Measurements from ENCODE around the gene PNPLA8. TPM values are rescaled to one million over a fixed set of nuclear protein-coding genes. Genes with fewer than 3 reads are reported as not detected.
"Not testable (repeated sequence)": the region's sequence is repeated elsewhere in the genome, so short reads cannot be mapped to it uniquely, and the experiment has no call there.

PNPLA8 gene
- total RNA-seq (2014; rRNA removed; shearing (Covaris generic)), result 25.6 and 27.1 TPM in 2 replicates

- Histone ChIP-seq H3K4me3 (peak within 1 kb of the TSS; percentile 58), H3K36me3 (no peaks in the 10 kb centered on the region), H3K4me1 (replicated peaks) (peaks cover 6% of the 10 kb centered on the region), H3K27ac (peak within 1 kb of the TSS; percentile 74), H3K9me3 (replicated peaks) (no peaks in the 10 kb centered on the region), H3K27me3 (replicated peaks) (no peaks in the 10 kb centered on the region)
- DNase-seq (ENCODE audit: low read depth in 1 of 2, low spot score in 2 of 2), result peak; percentile 99
Measured at GRCh38 chr7:108525985-108526767, at the start of gene PNPLA8. Gene PNPLA8, minus strand, starts transcription at chr7:108526135. Its CDS starts 10,644 bp downstream, at chr7:108515491.

DNA sequence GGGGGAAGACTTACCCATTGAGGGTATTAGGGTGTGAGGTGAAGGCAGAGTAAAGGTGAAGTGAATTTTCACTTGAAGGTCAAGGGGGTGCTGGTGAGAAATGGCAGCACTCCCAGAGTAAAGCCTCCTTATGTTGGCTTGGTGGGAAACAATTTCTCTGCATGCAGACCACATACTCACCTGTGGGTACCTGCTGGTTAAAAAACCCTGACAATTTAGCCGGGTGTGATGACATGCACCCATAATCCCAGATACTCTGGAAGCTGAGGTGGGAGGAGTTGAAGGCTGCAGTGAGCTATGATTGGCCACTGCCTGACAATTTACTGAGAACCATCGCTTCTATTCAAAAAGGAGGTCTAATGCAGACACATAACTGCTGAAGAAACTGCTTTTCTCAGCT lies 49.2 kb upstream of the PNPLA8 start:
- H3K36me3 ChIP-seq, result peaks cover 3% of the 10 kb centered on the region
- H3K4me3 ChIP-seq, result no peak overlapping the region
- no peaks in the 10 kb centered on the region for H3K9me3 ChIP-seq (replicated peaks)
- H3K27ac ChIP-seq, result no peak overlapping the region
- no peaks in the 10 kb centered on the region for H3K27me3 ChIP-seq (replicated peaks)
- DNase-seq (ENCODE audit: low read depth in 1 of 2, low spot score in 2 of 2), result no peak
- no peaks in the 10 kb centered on the region for H3K4me1 ChIP-seq (replicated peaks)

- Histone ChIP-seq H3K4me1 (replicated peaks) (peaks cover 10% of the 10 kb centered on the region), H3K36me3 (peaks cover 3% of the 10 kb centered on the region), H3K27ac (no peak overlapping the region), H3K4me3 (no peak overlapping the region), H3K9me3 (replicated peaks) (no peaks in the 10 kb centered on the region), H3K27me3 (replicated peaks) (no peaks in the 10 kb centered on the region)
- no peak for DNase-seq (ENCODE audit: low read depth in 1 of 2, low spot score in 2 of 2)
Measured at GRCh38 chr7:108572480-108572879, 46.5 kb upstream of the PNPLA8 start.

GRCh38 chr7:108570146-108570755 lies 44.3 kb upstream of the PNPLA8 start:
- peak in 1 of 2 experiments; percentile 38 for DNase-seq (ENCODE audit: low read depth in 1 of 2, low spot score in 2 of 2)
- Histone ChIP-seq H3K4me1 (replicated peaks) (peaks cover 10% of the 10 kb centered on the region), H3K27me3 (replicated peaks) (no peaks in the 10 kb centered on the region)

DNA sequence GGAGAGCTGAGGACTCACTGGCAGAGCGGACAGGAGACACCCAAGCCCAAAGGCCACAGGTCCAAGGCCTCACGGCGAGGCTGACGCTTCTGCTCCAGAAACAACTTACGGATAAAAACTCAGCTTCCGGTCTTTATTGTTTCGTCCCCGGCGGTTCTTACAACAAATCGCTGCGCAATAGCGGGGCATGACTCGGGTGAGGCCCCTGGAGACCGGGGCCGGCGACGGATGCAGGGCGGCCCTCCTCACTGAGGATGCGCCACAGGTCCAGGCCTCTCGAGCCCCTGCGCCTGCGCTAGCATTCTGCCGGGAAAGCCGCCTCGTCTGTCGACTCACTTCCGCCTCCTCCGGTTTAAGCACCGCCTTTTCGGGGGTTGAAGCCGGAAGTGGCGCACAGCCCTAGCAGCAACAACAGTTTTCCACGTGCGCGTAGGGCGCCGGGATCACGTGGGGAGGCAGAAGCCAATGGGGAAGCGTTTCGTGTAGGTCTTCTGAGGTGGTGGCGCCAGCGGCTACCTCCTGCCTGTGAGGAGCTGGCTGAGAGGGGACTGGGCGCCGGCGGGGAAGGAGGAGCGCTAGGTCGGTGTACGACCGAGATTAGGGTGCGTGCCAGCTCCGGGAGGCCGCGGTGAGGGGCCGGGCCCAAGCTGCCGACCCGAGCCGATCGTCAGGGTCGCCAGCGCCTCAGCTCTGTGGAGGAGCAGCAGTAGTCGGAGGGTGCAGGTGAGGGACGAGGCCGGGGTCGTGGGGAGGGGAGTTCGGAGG lies 43.6 kb upstream of the PNPLA8 start, which contains the start of the genes DNAJB9 and THAP5:
DNAJB9 (plus strand) TSS at position 494 of the 765 bp plus-strand sequence. CDS start 1,853 bp downstream, outside the sequence.
THAP5 (minus strand) TSS at position 326 of the 765 bp plus-strand sequence; CDS start at position 189, 137 bp downstream.
- peak; percentile 97 to 99 for DNase-seq (ENCODE audit: low read depth in 1 of 2, low spot score in 2 of 2)
- H3K27ac ChIP-seq, result peak within 1 kb of the TSS; percentile 87
- H3K4me1 ChIP-seq (replicated peaks), result peaks cover 10% of the 10 kb centered on the region
- no peaks in the 10 kb centered on the region for H3K9me3 ChIP-seq (replicated peaks)
- H3K4me3 ChIP-seq, result peak within 1 kb of the TSS; percentile 72
- no peaks in the 10 kb centered on the region for H3K27me3 ChIP-seq (replicated peaks)
- H3K36me3 ChIP-seq, result peaks cover 3% of the 10 kb centered on the region

More at GRCh38 chr7:108570146-108570755, 44.3 kb upstream of the PNPLA8 start:
- Histone ChIP-seq H3K4me3 (peak overlapping the region; percentile 72), H3K9me3 (replicated peaks) (no peaks in the 10 kb centered on the region), H3K36me3 (peaks cover 3% of the 10 kb centered on the region), H3K27ac (peak overlapping the region; percentile 87)

- Histone ChIP-seq H3K4me1 (replicated peaks) (peaks cover 10% of the 10 kb centered on the region), H3K9me3 (replicated peaks) (no peaks in the 10 kb centered on the region), H3K27me3 (replicated peaks) (no peaks in the 10 kb centered on the region), H3K27ac (peak overlapping the region; percentile 87), H3K4me3 (peak overlapping the region; percentile 72), H3K36me3 (peaks cover 3% of the 10 kb centered on the region)
- DNase-seq (ENCODE audit: low read depth in 1 of 2, low spot score in 2 of 2), result no peak
Measured at GRCh38 chr7:108568801-108569380, 43.0 kb upstream of the PNPLA8 start.

- H3K4me1 ChIP-seq (replicated peaks), result peaks cover 10% of the 10 kb centered on the region
- no peaks in the 10 kb centered on the region for H3K9me3 ChIP-seq (replicated peaks)
- no peak for DNase-seq (ENCODE audit: low read depth in 1 of 2, low spot score in 2 of 2)
- no peaks in the 10 kb centered on the region for H3K27me3 ChIP-seq (replicated peaks)
- H3K4me3 ChIP-seq, result no peak overlapping the region
- no peak overlapping the region for H3K27ac ChIP-seq
- peaks cover 3% of the 10 kb centered on the region for H3K36me3 ChIP-seq
Measured at GRCh38 chr7:108565987-108566386, 40.1 kb upstream of the PNPLA8 start.

DNA sequence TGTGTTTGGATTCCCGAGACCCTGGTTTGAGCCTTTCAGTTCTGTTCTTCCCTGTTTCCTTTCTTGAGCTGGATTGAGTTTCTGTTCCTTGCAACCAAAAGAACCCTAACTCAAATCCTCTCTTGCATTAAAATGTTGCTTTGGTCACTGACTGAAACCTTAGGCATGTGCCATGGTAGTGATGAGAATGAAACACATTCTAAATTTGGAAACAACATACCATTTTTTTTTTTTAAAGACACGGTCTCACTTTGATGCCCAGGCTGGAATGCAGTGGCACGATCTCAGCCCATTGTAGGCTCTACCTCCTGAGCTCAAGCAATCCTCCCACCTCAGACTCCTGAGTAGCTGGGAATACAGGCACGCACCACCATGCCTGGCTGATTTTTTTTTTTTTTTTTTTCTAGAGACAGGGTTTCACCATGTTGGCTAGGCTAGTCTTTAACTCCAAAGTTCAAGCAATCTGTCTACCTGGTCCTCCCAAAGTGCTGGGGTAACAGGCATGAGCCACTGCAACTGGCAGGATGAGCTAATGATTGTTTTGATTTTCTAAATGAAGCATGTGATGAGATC lies 35.2 kb upstream of the PNPLA8 start:
- H3K27me3 ChIP-seq (replicated peaks), result no peaks in the 10 kb centered on the region
- no peaks in the 10 kb centered on the region for H3K4me1 ChIP-seq (replicated peaks)
- H3K36me3 ChIP-seq, result peaks cover 3% of the 10 kb centered on the region
- no peak for DNase-seq (ENCODE audit: low read depth in 1 of 2, low spot score in 2 of 2)
- no peak overlapping the region for H3K27ac ChIP-seq
- H3K9me3 ChIP-seq (replicated peaks), result peaks cover 3% of the 10 kb centered on the region; the same call in 1 of the 2 replicates
- H3K4me3 ChIP-seq, result no peak overlapping the region

GRCh38 chr7:108559253-108559652 lies 33.3 kb upstream of the PNPLA8 start:
- Histone ChIP-seq H3K27me3 (replicated peaks) (no peaks in the 10 kb centered on the region), H3K36me3 (peaks cover 3% of the 10 kb centered on the region), H3K4me3 (no peak overlapping the region), H3K4me1 (replicated peaks) (no peaks in the 10 kb centered on the region), H3K27ac (no peak overlapping the region), H3K9me3 (replicated peaks) (peaks cover 3% of the 10 kb centered on the region; the same call in 1 of the 2 replicates)
- no peak for DNase-seq (ENCODE audit: low read depth in 1 of 2, low spot score in 2 of 2)

DNA sequence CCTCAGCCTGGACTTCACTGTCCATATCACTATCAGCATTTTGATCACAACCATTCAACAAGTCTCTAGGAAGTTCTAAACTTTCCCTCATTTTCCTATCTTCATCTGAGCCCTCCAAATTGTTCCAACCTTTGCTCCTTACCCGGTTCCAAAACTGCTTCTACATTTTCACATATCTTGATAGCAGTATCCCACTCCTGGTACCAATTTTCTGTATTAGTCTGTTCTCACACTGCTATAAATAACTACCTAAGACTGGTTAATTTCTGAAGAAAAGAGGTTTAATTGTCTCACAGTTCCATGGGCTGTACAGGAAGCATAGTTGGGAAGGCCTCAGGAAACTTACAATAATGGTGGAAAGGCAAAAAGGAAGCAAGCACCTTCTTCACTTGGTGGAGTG lies 31.7 kb upstream of the PNPLA8 start:
- no peak overlapping the region for H3K4me3 ChIP-seq
- no peaks in the 10 kb centered on the region for H3K4me1 ChIP-seq (replicated peaks)
- H3K9me3 ChIP-seq (replicated peaks), result peaks cover 3% of the 10 kb centered on the region; the same call in 1 of the 2 replicates
- H3K27ac ChIP-seq, result no peak overlapping the region
- peaks cover 3% of the 10 kb centered on the region for H3K36me3 ChIP-seq
- H3K27me3 ChIP-seq (replicated peaks), result no peaks in the 10 kb centered on the region
- DNase-seq (ENCODE audit: low read depth in 1 of 2, low spot score in 2 of 2), result no peak

DNA sequence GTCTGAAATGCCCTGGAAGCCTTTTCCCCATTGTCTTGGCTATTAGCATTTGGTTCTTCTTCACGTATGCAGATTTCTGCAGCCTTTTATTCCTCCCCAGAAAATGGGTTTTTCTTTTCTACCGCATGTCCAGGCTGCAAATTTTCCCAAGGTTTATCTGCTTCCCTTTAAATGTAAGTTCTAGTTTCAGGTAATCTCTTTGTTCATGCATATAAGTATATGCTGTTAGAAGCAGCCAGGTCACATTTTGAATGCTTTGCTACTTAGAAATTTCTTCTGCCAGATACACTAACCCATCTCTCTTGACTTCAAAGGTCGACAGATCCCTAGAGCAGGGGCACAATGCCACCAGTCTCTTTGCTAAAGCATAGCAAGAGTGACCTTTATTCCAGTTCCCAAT lies 31.3 kb upstream of the PNPLA8 start:
- no peak overlapping the region for H3K4me3 ChIP-seq
- no peak for DNase-seq (ENCODE audit: low read depth in 1 of 2, low spot score in 2 of 2)
- peaks cover 3% of the 10 kb centered on the region for H3K36me3 ChIP-seq
- no peak overlapping the region for H3K27ac ChIP-seq
- H3K9me3 ChIP-seq (replicated peaks), result peaks cover 3% of the 10 kb centered on the region; the same call in 1 of the 2 replicates
- H3K4me1 ChIP-seq (replicated peaks), result no peaks in the 10 kb centered on the region
- H3K27me3 ChIP-seq (replicated peaks), result no peaks in the 10 kb centered on the region

- H3K4me3 ChIP-seq; H3K27ac ChIP-seq; H3K9me3 ChIP-seq (replicated peaks); H3K36me3 ChIP-seq; DNase-seq (ENCODE audit: low read depth in 1 of 2, low spot score in 2 of 2); H3K27me3 ChIP-seq (replicated peaks); H3K4me1 ChIP-seq (replicated peaks): not testable (repeated sequence)
Measured at GRCh38 chr7:108556665-108557064, 30.7 kb upstream of the PNPLA8 start.
